IMR-90 (cell line): Measurements from ENCODE around the gene DNAH5. TPM values are rescaled to one million over a fixed set of nuclear protein-coding genes. Genes with fewer than 3 reads are reported as not detected.

ENCODE experiments used
- ATAC-seq: fragments of 200-7000 bp; cut with Tn5 transposase; 2 replicates; pipeline ENCODE4 v1.9.1; 2020; ENCODE audit warnings: low read depth, mild to moderate bottlenecking, moderate library complexity
- BruUV-seq: library from RNA; stranded (reverse); fragments of 400-500 nt; replicated peaks from 2 replicates; lab custom pipeline; 2021; lab: Mats Ljungman, UMichigan
- CTCF ChIA-PET: fragments of 300-600 bp; formaldehyde crosslinking; extraction: SDS; loops from one replicate; lab custom pipeline; 2021; ENCODE audit warnings: antibody characterized with exemption; lab: Yijun Ruan, JAX
- POLR2A ChIA-PET: fragments of 300-600 bp; sonication (Branson Sonifier 250); formaldehyde crosslinking; loops from one replicate; lab custom pipeline; 2022; ENCODE audit warnings: antibody characterized with exemption; ENCODE audit not compliant: unreplicated experiment; lab: Charles Lee
- DNase-seq: peaks from one replicate; pipeline ENCODE4 v3.0.0; 2013
- H2AFZ ChIP-seq: replicated peaks from 2 replicates; pipeline ENCODE3; 2013; ENCODE audit warnings: low read length, mild to moderate bottlenecking; ENCODE audit not compliant: poor library complexity
- H2AK5ac ChIP-seq: 2 replicates; pipeline ENCODE4 v1.6.1; 2013; ENCODE audit warnings: low read depth, low read length, inconsistent platforms
- H2AK9ac ChIP-seq: replicated peaks from 2 replicates; pipeline ENCODE3; 2013; ENCODE audit warnings: mild to moderate bottlenecking, low read depth, low read length, moderate library complexity; ENCODE audit not compliant: poor library complexity
- H2BK120ac ChIP-seq: 2 replicates; pipeline ENCODE4 v1.6.1; 2013; ENCODE audit warnings: low read depth, low read length, inconsistent platforms
- H2BK15ac ChIP-seq: 3 replicates; pipeline ENCODE4 v1.6.1; 2013; ENCODE audit warnings: low read depth, low read length, inconsistent platforms
- H2BK20ac ChIP-seq: 2 replicates; pipeline ENCODE4 v1.6.1; 2013; ENCODE audit warnings: low read depth, mild to moderate bottlenecking, inconsistent platforms, low read length, moderate library complexity
- H2BK5ac ChIP-seq: 2 replicates; pipeline ENCODE4 v1.6.1; 2013; ENCODE audit warnings: mild to moderate bottlenecking, low read depth, low read length, inconsistent platforms; ENCODE audit not compliant: poor library complexity, severe bottlenecking
- H3K14ac ChIP-seq: replicated peaks from 2 replicates; pipeline ENCODE4 v1.6.1; 2013; ENCODE audit warnings: low read depth, low read length, inconsistent platforms
- H3K18ac ChIP-seq: 2 replicates; pipeline ENCODE4 v1.6.1; 2013; ENCODE audit warnings: low read depth, low read length, control low read depth
- H3K23ac ChIP-seq: 2 replicates; pipeline ENCODE4 v1.6.1; 2013; ENCODE audit warnings: low read depth, low read length, inconsistent platforms
- H3K27ac ChIP-seq: 2 replicates; pipeline ENCODE4 v1.5.1; 2013; ENCODE audit warnings: mild to moderate bottlenecking, control low read depth, low read length; ENCODE audit not compliant: insufficient read depth
- H3K27me3 ChIP-seq: 2 replicates; pipeline ENCODE4 v1.6.1; 2013; ENCODE audit warnings: low read length; ENCODE audit not compliant: control insufficient read depth, insufficient read depth
- H3K36me3 ChIP-seq: 2 replicates; pipeline ENCODE4 v1.6.1; 2013; ENCODE audit warnings: low read length, mixed read lengths; ENCODE audit not compliant: control insufficient read depth, insufficient read depth
- H3K4ac ChIP-seq: 2 replicates; pipeline ENCODE4 v1.6.1; 2013; ENCODE audit warnings: low read depth, low read length, inconsistent platforms
- H3K4me1 ChIP-seq: 2 replicates; pipeline ENCODE4 v1.6.1; 2013; ENCODE audit warnings: low read length, mixed read lengths; ENCODE audit not compliant: control insufficient read depth, insufficient read depth
- H3K4me2 ChIP-seq: 2 replicates; pipeline ENCODE4 v1.6.1; 2013; ENCODE audit warnings: low read depth, mild to moderate bottlenecking, control low read depth, low read length, moderate library complexity
- H3K4me3 ChIP-seq: 2 replicates; pipeline ENCODE4 v1.5.1; 2013; ENCODE audit warnings: low read depth, mild to moderate bottlenecking, control low read depth, low read length, moderate library complexity; ENCODE audit not compliant: insufficient read depth
- H3K56ac ChIP-seq: 2 replicates; pipeline ENCODE4 v1.6.1; 2013; ENCODE audit warnings: low read length, inconsistent platforms; ENCODE audit not compliant: insufficient read depth; ENCODE audit errors: extremely low read depth
- H3K79me1 ChIP-seq, 2 experiments: 2 replicates each; pipeline ENCODE4 v1.6.1; 2013; ENCODE audit warnings: low read length in 2 of 2, inconsistent platforms in 1 of 2, low read depth in 1 of 2
- H3K9ac ChIP-seq: 2 replicates; pipeline ENCODE4 v1.6.1; 2013; ENCODE audit warnings: low read depth, low read length, control low read depth
- H3K9me1 ChIP-seq: 2 replicates; pipeline ENCODE4 v1.6.1; 2013; ENCODE audit warnings: low read length, inconsistent platforms; ENCODE audit not compliant: insufficient read depth
- H3K9me3 ChIP-seq: 2 replicates; pipeline ENCODE4 v1.6.1; 2013; ENCODE audit warnings: low read length; ENCODE audit not compliant: control insufficient read depth, insufficient read depth
- H4K20me1 ChIP-seq: 2 replicates; pipeline ENCODE4 v1.6.1; 2013; ENCODE audit warnings: low read length, inconsistent platforms; ENCODE audit not compliant: insufficient read depth
- H4K5ac ChIP-seq: 2 replicates; pipeline ENCODE4 v1.6.1; 2013; ENCODE audit warnings: mild to moderate bottlenecking, low read depth, low read length, control low read depth
- H4K8ac ChIP-seq, 2 experiments: 2 replicates each; pipeline ENCODE4 v1.6.1; 2013; ENCODE audit warnings: low read depth in 2 of 2, low read length in 2 of 2, control low read depth in 1 of 2, inconsistent platforms in 1 of 2
- H4K91ac ChIP-seq: 2 replicates; pipeline ENCODE4 v1.6.1; 2013; ENCODE audit warnings: low read depth, low read length, inconsistent platforms; ENCODE audit not compliant: insufficient read depth
- BHLHE40 ChIP-seq: fragments of 150-350 bp; IDR thresholded peaks from 2 replicates; pipeline ENCODE4 v1.6.1; 2016; ENCODE audit warnings: mild to moderate bottlenecking, low read depth, low read length
- CEBPB ChIP-seq: IDR thresholded peaks from 2 replicates; pipeline ENCODE4 v1.6.1; 2012; ENCODE audit warnings: low read depth, low read length, improper control_type of control experiment
- CHD1 ChIP-seq: IDR thresholded peaks from 2 replicates; pipeline ENCODE4 v1.6.1; 2012; ENCODE audit warnings: low read depth, low read length, improper control_type of control experiment
- FOS ChIP-seq: fragments of 150-350 bp; IDR thresholded peaks from 2 replicates; pipeline ENCODE4 v1.6.1; 2016; ENCODE audit warnings: low read depth, low read length
- MAFK ChIP-seq: IDR thresholded peaks from 2 replicates; pipeline ENCODE4 v1.6.1; 2012; ENCODE audit warnings: low read depth, low read length, improper control_type of control experiment
- MAZ ChIP-seq: IDR thresholded peaks from 2 replicates; pipeline ENCODE4 v1.6.1; 2012; ENCODE audit warnings: low read depth, mild to moderate bottlenecking, low read length, improper control_type of control experiment, moderate library complexity, borderline replicate concordance
- MXI1 ChIP-seq: IDR thresholded peaks from 2 replicates; pipeline ENCODE4 v1.6.1; 2012; ENCODE audit warnings: low read depth, mild to moderate bottlenecking, low read length, moderate library complexity, borderline replicate concordance
- NFE2L2 ChIP-seq: fragments of 150-350 bp; IDR thresholded peaks from 2 replicates; pipeline ENCODE4 v1.6.1; 2016; ENCODE audit warnings: low read depth, mild to moderate bottlenecking, low read length
- POLR2A ChIP-seq: IDR thresholded peaks from 2 replicates; pipeline ENCODE4 v1.6.1; 2012; ENCODE audit warnings: mild to moderate bottlenecking, low read depth, low read length
- RAD21 ChIP-seq: IDR thresholded peaks from 2 replicates; pipeline ENCODE4 v1.6.1; 2012; ENCODE audit warnings: low read length, improper control_type of control experiment
- RCOR1 ChIP-seq: IDR thresholded peaks from 2 replicates; pipeline ENCODE4 v1.6.1; 2012; ENCODE audit warnings: mild to moderate bottlenecking, low read length, improper control_type of control experiment; ENCODE audit not compliant: insufficient replicate concordance
- RFX5 ChIP-seq: IDR thresholded peaks from 2 replicates; pipeline ENCODE4 v1.8.0; 2012; ENCODE audit warnings: low read depth, mild to moderate bottlenecking, low read length, moderate library complexity
- SMC3 ChIP-seq: fragments of 150-350 bp; IDR thresholded peaks from 2 replicates; pipeline ENCODE4 v1.6.1; 2016; ENCODE audit warnings: low read depth, mild to moderate bottlenecking, antibody characterized with exemption, low read length, moderate library complexity
- WGBS, 2 experiments: methylation state at CpG; one replicate each; pipeline versions ENCODE4 v1.1.5 to v1.1.7; 2013; ENCODE audit warnings: missing lambda C conversion rate in 2 of 2; ENCODE audit not compliant: insufficient read length in 1 of 2; ENCODE audit errors: extremely low coverage in 2 of 2; 5-methylcytosine and 5-hydroxymethylcytosine counted together
- dilution Hi-C: fragments of 300-500 bp; cut with HindIII; formaldehyde crosslinking; loops from one replicate; pipeline ENCODE4 v1.14.3; 2018; ENCODE audit warnings: low sequenced_read_pairs; ENCODE audit not compliant: unreplicated experiment
- in situ Hi-C: fragments of 300-500 bp; cut with MboI; formaldehyde crosslinking; loops from 3 replicates; pipeline ENCODE4 v1.14.3; 2019; ENCODE audit warnings: low sequenced_read_pairs, inconsistent platforms, mixed read lengths
- intact Hi-C: fragments of 100-400 bp; cut with micrococcal nuclease; formaldehyde crosslinking; loops from 2 replicates; pipeline ENCODE4 v1.10.0; 2022
- polyA plus RNA-seq, 3 experiments: library from polyadenylated mRNA; depleted of rRNA; stranded (reverse); fragments of >200 nt; gene quantifications; 2 replicates each; pipeline ENCODE4 v1.2.3, GENCODE V29; 2012; ENCODE audit warnings: low replicate concordance in 1 of 3
- total RNA-seq: library from RNA; depleted of rRNA; stranded (reverse); fragments of >200 nt; gene quantifications from 2 replicates; pipeline ENCODE4 v1.2.3, GENCODE V29; 2012
- TF ChIP-seq, protein P1 (sequence below): fragments of 150-350 bp; IDR thresholded peaks from 2 replicates; pipeline ENCODE4 v1.6.1; 2016; ENCODE audit warnings: low read depth, mild to moderate bottlenecking, low read length, moderate library complexity, borderline replicate concordance
- TF ChIP-seq, protein P2 (sequence below): conservative IDR thresholded peaks from 2 replicates; pipeline ENCODE4 v1.5.1; 2012; ENCODE audit warnings: mild to moderate bottlenecking, low read depth, low read length, improper control_type of control experiment
- TF ChIP-seq, protein P3 (sequence below): fragments of 150-350 bp; IDR thresholded peaks from 2 replicates; pipeline ENCODE4 v1.6.1; 2017; ENCODE audit warnings: mild to moderate bottlenecking, antibody characterized with exemption, low read length, low read depth

DNAH5 gene
- total and polyA plus RNA-seq, 2 of the 4 experiments (the other 2 are of a cell fraction): 1.9 to 4.3 TPM

DNA sequence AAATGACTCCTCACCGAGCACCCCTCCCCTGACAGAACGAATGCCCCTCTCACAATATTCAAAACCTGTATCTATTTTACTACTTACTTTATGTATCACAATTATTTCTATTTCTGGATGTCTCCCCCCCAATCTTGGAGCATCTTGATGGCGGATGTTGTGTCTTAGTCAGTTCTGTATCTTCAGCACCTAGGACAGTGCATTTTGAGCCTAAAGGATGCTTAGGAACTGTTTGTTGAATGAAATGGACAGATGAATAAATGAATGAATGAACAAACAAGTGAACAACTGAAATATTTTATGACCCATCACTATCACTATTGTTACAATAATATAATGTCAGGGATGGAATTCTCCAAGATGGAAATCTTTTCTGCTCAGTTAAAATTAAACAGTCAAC is 295.7 kb downstream of the DNAH5 start:
- DNase-seq (no peak), ATAC-seq (no peak)
- no peaks in the 10 kb centered on the region for H3K9me3 ChIP-seq
- H2AFZ ChIP-seq: no peak overlapping the region
- no peak overlapping the region for H3K27ac ChIP-seq
- H4K5ac ChIP-seq: no peak overlapping the region
- no peak overlapping the region for H2AK9ac ChIP-seq
- TF ChIP-seq CHD1 (no peak), NFE2L2 (no peak), RFX5 (no peak), BHLHE40 (no peak), MAFK (no peak), MXI1 (no peak), RCOR1 (no peak), FOS (no peak), CEBPB (no peak), MAZ (no peak), RAD21 (no peak), POLR2A (no peak), SMC3 (no peak)
- TF ChIP-seq, protein P1, sequence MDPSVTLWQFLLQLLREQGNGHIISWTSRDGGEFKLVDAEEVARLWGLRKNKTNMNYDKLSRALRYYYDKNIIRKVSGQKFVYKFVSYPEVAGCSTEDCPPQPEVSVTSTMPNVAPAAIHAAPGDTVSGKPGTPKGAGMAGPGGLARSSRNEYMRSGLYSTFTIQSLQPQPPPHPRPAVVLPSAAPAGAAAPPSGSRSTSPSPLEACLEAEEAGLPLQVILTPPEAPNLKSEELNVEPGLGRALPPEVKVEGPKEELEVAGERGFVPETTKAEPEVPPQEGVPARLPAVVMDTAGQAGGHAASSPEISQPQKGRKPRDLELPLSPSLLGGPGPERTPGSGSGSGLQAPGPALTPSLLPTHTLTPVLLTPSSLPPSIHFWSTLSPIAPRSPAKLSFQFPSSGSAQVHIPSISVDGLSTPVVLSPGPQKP: no peak
- TF ChIP-seq, protein P2, sequence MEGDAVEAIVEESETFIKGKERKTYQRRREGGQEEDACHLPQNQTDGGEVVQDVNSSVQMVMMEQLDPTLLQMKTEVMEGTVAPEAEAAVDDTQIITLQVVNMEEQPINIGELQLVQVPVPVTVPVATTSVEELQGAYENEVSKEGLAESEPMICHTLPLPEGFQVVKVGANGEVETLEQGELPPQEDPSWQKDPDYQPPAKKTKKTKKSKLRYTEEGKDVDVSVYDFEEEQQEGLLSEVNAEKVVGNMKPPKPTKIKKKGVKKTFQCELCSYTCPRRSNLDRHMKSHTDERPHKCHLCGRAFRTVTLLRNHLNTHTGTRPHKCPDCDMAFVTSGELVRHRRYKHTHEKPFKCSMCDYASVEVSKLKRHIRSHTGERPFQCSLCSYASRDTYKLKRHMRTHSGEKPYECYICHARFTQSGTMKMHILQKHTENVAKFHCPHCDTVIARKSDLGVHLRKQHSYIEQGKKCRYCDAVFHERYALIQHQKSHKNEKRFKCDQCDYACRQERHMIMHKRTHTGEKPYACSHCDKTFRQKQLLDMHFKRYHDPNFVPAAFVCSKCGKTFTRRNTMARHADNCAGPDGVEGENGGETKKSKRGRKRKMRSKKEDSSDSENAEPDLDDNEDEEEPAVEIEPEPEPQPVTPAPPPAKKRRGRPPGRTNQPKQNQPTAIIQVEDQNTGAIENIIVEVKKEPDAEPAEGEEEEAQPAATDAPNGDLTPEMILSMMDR: no peak
- TF ChIP-seq, protein P3, sequence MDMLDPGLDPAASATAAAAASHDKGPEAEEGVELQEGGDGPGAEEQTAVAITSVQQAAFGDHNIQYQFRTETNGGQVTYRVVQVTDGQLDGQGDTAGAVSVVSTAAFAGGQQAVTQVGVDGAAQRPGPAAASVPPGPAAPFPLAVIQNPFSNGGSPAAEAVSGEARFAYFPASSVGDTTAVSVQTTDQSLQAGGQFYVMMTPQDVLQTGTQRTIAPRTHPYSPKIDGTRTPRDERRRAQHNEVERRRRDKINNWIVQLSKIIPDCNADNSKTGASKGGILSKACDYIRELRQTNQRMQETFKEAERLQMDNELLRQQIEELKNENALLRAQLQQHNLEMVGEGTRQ: no peak
- H3K9ac ChIP-seq: no peak overlapping the region
- H3K14ac ChIP-seq: no peak overlapping the region
- H3K9me1 ChIP-seq: no peaks in the 10 kb centered on the region
- H3K23ac ChIP-seq: no peak overlapping the region
- BruUV-seq: no TSS peak
- H3K4me2 ChIP-seq: no peak overlapping the region
- intact Hi-C loops (no loop called here), in situ Hi-C loops (no loop called here), dilution Hi-C loops (no loop called here)
- no peak overlapping the region for H2BK120ac ChIP-seq
- H2BK5ac ChIP-seq: no peak overlapping the region
- no peak overlapping the region for H2BK20ac ChIP-seq
- no peak overlapping the region for H2BK15ac ChIP-seq
- H3K79me1 ChIP-seq: no peaks in the 10 kb centered on the region
- no peak overlapping the region for H3K4ac ChIP-seq
- H3K18ac ChIP-seq: no peak overlapping the region
- no peaks in the 10 kb centered on the region for H3K4me1 ChIP-seq
- no peak overlapping the region for H4K91ac ChIP-seq
- ChIA-PET CTCF (no interaction called here), POLR2A (no interaction called here)
- no peak overlapping the region for H4K8ac ChIP-seq
- no peaks in the 10 kb centered on the region for H3K36me3 ChIP-seq
- H3K27me3 ChIP-seq: no peaks in the 10 kb centered on the region
- H3K56ac ChIP-seq: no peak overlapping the region
- no peaks in the 10 kb centered on the region for H4K20me1 ChIP-seq
- no peak overlapping the region for H2AK5ac ChIP-seq
- no CpG with 5 or more reads among the region's 3 CpGs for WGBS, 2 experiments
- H3K4me3 ChIP-seq: no peak overlapping the region
